Measurements from ENCODE around the gene CHM.

The CHM gene

DNA sequence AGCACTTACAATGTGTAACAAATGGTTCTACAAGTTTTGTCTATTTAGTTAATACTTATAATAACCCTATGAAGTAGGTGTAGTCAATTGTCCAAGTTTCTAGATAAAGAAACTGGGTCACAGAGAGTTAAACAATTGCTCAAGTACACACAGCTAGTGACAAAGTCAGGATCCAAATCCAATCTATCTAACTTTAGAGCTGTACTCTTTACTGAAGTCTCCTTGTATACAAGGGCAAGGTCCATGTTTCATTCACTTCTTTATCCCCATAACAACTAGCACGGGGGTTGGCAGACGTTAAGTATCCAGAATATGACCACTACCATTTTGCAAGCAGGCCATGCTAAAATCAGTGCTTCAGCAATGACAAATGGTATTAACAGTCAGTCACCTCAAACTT is 141.0 kb downstream of the CHM start:
- DNase-seq (ENCODE audit: low read depth) = no peak
- TF ChIP-seq CTCF (IDR thresholded peaks at IDR 0.05; ENCODE audit: control insufficient read depth, extremely low read depth, insufficient read depth) = no peak

DNA sequence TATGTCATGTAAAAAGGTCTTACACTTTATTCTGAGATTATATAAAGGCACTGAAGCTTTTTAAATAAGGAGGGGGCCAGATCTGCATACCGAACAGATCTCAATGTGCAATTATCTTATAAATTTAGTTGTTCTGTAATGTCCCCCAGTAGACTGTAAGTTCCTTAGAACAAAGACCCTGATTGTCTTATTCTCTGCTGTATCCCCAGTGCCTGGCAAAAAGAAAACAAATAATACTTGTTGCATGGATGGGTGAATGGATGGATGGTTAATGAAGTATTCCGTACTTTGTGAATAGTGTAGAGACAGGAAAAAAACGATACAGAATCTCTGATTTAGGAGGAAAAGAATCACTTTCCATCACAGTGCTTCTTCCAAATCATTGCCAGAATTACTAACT is 141.5 kb downstream of the CHM start:
- TF ChIP-seq CTCF (IDR thresholded peaks at IDR 0.05; ENCODE audit: control insufficient read depth, extremely low read depth, insufficient read depth) = no peak
- DNase-seq (ENCODE audit: low read depth) = no peak
- H3K4me3 ChIP-seq (ENCODE audit: low read depth, low read length) = no peak overlapping the region

More for the DNA sequence above, 141.0 kb downstream of the CHM start:
- no peak overlapping the region for H3K4me3 ChIP-seq (ENCODE audit: low read depth, low read length)

- no peak for TF ChIP-seq CTCF (IDR thresholded peaks at IDR 0.05; ENCODE audit: control insufficient read depth, extremely low read depth, insufficient read depth)
- DNase-seq (ENCODE audit: low read depth) = peak; percentile 19
- no peak overlapping the region for H3K4me3 ChIP-seq (ENCODE audit: low read depth, low read length)
Observed at GRCh38 chrX:85903692-85904471, 143.5 kb downstream of the CHM start.

DNA sequence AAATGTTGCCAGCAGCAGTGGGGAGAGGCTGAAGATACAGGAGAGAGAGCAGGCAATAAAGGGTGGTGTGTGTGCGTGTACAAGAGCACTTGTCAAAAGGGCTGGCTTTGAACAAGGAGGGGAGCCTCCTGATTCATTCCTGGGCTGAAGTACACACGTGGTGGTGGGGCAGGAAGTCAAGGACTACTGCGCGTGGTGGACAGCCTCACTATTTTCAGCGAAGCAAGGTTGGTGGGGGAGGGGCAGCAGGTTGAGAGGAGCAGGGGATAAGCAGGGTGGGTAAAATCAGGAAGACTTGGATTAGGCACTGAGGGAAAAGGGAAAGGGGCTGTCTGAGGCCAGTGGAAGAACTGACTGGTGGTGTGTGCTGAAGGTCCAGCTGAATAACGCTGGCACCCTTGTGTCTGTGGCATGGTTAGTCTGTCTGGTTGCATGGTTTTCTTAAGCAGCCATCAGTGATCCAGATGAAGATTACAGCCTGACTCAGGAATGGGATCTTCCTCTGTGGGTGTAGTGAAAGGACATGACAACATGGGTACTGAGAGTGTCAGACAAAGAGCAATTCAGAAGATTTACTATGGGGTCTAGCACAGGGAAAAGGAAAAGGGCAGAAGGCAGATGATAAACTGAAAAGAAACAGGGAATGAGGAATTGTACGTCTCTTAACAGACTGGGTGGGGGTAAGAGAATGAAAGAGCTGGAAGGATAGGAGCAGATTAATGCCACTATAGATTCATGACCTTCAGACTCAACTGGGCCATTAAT is 149.8 kb downstream of the CHM start:
- no peak for DNase-seq (ENCODE audit: low read depth)
- H3K4me3 ChIP-seq (ENCODE audit: low read depth, low read length) = no peak overlapping the region
- TF ChIP-seq CTCF (IDR thresholded peaks at IDR 0.05; ENCODE audit: control insufficient read depth, extremely low read depth, insufficient read depth) = no peak

- H3K4me3 ChIP-seq (ENCODE audit: low read depth, low read length) = no peak overlapping the region
- no peak for DNase-seq (ENCODE audit: low read depth)
- no peak for TF ChIP-seq CTCF (IDR thresholded peaks at IDR 0.05; ENCODE audit: control insufficient read depth, extremely low read depth, insufficient read depth)
Observed at GRCh38 chrX:85882601-85883000, 164.8 kb downstream of the CHM start.

DNA sequence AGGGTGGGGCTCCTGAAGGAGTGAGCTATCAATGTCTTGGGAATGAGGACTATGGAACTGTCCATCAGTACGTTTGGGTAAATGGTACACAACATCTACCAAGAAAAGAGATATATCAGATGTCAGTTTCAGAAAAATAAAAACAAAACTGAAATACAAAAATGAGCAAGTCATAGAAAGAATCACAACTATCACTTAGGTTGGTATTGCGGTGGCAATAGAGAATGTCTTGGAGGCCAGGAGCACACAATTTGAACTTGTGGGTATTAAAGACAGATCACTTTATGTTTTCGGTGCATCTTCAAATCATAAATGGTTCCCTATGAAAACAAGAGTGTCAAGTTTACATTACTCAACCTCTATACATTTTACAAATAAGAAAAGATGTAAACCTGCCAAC is 176.8 kb downstream of the CHM start:
- DNase-seq (ENCODE audit: low read depth) = no peak
- TF ChIP-seq CTCF (IDR thresholded peaks at IDR 0.05; ENCODE audit: control insufficient read depth, extremely low read depth, insufficient read depth) = no peak
- no peak overlapping the region for H3K4me3 ChIP-seq (ENCODE audit: low read depth, low read length)
